Raji (cell line): Measurements from ENCODE around the gene ANO8.

Source experiments
- POLR2A ChIP-seq: IDR thresholded peaks from 2 replicates; pipeline ENCODE4 v1.6.1; 2011; ENCODE audit warnings: low read depth, low read length, control low read depth; ENCODE audit not compliant: insufficient read depth

Gene ANO8

DNA sequence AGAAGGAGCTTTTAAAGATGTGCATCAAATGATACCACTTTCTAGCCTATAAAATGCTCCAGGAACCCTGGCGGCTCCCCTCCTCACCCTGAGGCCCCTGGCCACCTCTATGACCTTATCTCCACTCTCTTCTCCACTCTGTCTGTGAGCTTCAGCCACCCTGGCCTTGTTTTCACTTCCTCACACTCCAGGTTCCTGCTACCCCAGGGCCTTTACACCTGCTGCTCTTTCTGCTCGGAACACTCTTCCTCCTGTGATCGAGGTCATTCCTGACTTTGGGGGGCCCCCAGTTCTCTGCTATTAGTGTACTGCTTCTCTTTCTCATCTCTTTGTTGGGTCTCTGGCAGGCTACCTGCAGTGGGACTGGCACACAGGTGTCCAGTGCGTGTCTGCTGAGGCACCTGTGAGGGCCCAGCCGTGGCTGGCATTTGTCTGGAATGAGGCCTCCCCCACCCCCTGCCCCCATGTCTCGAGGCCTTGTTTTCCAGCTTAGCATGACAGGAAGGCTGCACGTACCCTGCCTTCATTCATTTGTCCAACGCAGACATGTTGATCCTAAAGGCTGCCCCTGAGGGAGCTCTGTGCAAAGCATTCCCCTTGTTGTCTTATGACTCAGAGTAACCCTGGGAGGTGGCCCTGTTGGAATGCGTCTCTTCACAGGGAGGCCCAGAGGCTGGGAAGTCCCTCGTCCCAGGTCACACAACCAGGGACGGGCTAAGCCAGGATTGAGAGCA is 23.0 kb downstream of the ANO8 start:
- no peak for TF ChIP-seq POLR2A

GRCh38 chr19:17309965-17310461 is 24.6 kb downstream of the ANO8 start:
- no peak for TF ChIP-seq POLR2A

DNA sequence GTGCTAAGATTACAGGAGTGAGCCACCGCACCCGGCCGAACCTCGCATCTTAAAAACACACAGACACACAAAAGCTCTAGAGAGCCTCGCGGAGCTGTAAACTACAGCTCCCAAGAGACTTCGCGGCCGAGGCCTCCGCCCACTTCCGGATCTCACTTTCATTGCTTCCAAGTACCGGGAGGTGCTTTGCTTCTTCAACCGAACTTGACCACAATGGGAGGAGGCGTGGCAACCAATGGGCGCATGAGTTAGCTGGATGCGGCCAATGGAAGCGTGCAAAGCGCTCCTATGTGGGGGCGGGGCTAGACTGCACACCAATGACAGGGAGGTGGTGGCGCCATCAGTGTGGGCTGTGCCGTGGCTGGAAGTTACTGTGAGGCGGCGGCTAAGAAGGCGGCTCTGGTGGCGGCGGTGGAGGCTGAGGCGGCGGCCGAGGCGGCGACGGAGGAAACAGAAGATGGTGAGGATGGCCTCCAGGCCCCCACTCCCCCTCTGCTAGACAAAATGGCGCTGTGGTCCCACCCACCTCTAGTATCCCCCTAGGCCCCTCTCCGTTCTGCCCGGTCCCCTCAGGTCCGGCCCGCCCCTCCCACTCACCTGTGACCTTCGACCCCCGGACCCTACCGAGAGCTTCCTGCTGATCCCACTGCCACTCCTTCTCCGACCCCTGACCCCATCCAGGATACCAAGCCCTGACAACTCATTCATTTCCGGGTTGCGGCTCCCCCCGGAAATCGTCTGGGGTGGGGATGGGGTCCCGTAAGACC is 25.3 kb downstream of the ANO8 start, which contains the start of gene DDA1:
DDA1 (plus strand) TSS at position 366 of the 767 bp plus-strand sequence; CDS start at position 458, 92 bp downstream.
- TF ChIP-seq POLR2A, result peak; percentile 76

GRCh38 chr19:17307876-17308377 is 26.7 kb downstream of the ANO8 start:
- no peak for TF ChIP-seq POLR2A

DNA sequence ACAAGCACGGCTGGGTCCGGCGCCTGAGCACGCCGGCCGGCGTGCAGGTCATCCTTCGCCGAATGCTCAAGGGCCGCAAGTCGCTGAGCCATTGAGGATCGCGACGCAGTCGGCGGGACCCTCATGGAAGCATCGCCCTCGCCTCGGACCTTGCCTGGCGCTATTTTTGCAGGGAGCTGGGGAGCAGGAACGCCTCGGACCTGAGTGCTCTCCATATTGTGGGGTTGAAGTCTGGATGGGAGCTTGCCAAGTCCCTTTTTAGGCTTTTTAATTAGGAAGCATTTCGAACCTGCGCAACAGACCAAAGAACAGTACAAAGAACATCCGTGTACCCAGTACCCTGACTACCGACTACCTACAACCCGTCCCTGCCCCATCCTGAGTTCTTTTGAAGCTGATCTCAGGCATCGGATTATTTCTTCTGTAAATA is 28.4 kb downstream of the ANO8 start:
- no peak for TF ChIP-seq POLR2A

DNA sequence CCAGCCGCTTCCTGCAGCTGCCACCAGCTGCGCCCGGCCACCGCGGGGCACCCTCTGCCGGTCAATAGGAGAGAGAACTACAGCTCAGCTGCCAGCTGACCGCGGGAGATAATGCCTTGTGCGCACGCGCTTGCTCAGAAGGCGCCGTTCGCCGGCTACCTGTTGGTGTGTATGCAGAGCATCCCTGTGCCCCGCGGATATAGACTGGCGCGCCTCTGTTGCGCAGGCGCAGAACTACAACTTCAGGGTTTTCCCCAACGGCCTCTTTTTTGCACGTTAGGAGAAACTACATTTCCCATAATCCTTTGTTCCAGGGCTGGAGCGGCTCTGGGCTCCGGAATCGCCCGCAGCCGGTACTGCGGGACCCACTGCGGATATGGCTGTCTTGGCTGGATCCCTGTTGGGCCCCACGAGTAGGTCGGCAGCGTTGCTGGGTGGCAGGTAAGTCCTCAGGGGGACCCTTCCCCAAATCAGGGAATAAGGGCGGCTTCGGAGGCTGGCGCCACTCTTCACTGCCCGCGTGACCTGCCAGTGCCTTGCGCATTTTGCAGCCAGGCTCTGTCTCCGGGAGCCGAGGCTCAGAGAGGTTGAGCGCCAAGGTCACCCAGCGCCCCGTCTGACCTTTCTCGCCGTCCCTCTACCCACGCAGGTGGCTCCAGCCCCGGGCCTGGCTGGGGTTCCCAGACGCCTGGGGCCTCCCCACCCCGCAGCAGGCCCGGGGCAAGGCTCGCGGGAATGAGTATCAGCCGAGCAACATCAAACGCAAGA is 29.0 kb downstream of the ANO8 start, which contains the start of gene MRPL34:
MRPL34 (plus strand) TSS at position 356 of the 768 bp plus-strand sequence; CDS start at position 377, 21 bp downstream.
- TF ChIP-seq POLR2A, result peak; percentile 82

GRCh38 chr19:17305216-17305516 is 29.5 kb downstream of the ANO8 start:
- TF ChIP-seq POLR2A, result no peak

GRCh38 chr19:17304386-17305215 is 30.1 kb downstream of the ANO8 start:
- no peak for TF ChIP-seq POLR2A

DNA sequence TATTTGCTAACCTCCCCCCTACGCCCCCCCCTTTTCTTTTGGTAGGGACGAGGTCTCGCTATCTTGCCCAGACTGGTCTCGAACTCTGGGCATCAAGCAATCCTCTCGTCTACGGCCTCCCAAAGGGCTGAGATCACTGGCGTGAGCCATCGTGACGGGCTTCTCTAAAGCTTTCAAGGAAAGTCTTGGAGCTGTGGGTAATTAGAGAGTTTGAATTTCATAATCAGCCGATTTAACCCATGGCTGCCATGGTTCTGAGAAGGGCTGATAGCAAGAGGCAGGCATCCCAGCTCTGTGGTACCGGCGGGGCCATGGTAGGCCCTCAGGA is 30.8 kb downstream of the ANO8 start:
- TF ChIP-seq POLR2A, result no peak

GRCh38 chr19:17303167-17303939 is 31.3 kb downstream of the ANO8 start, which contains the start of gene ABHD8:
Gene ABHD8, minus strand, starts transcription at chr19:17303425. Its CDS starts 1,809 bp downstream, at chr19:17301616.
- TF ChIP-seq POLR2A, result peak; percentile 31; the same call in 1 of the 2 replicates

DNA sequence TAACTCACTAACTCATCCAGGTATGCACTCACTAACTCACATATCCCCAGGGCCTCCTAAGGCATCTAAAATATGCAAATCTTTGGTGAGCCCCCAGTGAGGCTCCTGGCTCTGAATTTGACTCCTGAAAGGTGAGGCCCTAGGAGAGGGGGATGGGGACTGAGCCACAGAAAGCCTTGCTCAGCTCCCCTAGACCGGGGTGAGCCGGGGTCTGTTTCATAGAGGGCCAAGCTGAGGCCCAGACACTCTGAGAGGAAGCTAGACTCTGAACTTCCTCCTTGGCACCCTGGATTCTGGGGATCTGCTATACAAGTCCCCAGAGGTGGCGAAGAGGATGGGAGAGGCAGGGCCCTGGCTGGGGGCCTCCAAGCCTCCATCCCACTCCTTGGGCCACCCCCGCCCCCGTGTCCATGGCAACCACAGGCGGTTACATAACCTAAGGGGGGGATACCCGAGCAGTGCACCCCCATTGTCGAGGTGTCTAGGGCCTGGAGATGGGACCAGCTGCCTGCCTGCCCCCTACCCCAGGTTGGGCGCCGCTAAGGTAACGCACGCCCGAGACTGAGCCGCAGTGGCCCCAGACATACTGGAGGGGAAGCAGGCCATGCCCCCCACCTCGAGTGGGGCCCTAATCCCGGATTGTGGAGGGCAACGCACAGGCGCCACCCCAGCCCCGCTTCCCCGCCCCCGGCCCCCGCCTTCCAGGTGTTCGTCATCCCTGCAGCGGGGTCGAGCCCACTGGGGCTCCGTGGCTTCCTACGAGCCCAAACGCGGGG is 32.1 kb downstream of the ANO8 start:
- TF ChIP-seq POLR2A, result no peak

DNA sequence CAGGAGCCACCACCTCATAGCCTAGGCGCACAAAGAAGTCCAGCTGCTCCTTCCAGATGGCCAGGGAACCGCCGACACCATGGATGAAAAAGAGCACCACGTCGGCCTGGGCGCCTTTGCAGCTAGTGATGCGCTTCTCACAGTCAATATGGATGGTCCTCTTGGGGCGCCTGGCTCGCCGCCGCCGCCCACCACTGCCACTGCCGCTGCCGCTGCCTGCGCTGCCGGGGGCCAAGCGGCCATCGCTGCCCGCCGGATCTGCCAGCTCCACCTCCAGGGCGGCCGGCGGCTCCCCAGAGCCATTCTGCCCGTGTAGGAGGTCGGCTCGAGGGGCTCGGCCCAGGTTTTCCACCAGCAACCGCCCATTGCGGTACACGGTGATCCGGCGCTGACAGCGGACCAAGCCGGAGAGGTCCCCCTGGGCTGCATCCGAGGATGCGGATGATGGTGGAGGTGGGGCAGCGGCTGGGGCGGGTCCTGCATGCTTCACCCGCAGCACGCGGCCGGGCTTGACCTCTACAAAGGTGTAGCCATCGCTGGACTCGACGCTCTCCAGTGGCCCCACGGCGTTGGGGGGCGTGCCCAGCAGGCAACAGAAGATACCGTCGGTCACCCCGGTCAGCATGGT is 33.5 kb downstream of the ANO8 start:
- no peak for TF ChIP-seq POLR2A

- no peak for TF ChIP-seq POLR2A
These were observed 37.7 kb downstream of the ANO8 start for GRCh38 chr19:17296976-17297375.

DNA sequence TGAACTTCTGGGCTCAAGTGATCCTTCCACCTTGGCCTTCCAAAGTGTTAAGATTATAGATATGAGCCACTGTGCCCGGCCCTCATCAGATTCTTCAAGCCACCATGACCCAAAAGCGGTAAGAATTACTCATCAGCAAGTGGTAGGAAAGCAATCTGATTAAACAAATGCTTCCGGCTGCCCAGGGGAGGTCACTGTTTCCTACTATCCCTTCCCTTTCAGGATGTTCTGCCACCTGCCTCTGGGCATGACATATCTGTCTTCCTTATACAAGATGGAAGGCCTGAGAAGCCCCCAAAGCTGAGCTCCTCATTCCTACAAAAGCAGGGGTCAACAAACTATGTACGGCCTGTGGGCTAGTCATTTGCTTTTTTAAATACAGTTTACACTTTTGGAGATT is 38.4 kb downstream of the ANO8 start:
- no peak for TF ChIP-seq POLR2A
